Measurements from ENCODE around the gene PDIA2.

Gene PDIA2

DNA sequence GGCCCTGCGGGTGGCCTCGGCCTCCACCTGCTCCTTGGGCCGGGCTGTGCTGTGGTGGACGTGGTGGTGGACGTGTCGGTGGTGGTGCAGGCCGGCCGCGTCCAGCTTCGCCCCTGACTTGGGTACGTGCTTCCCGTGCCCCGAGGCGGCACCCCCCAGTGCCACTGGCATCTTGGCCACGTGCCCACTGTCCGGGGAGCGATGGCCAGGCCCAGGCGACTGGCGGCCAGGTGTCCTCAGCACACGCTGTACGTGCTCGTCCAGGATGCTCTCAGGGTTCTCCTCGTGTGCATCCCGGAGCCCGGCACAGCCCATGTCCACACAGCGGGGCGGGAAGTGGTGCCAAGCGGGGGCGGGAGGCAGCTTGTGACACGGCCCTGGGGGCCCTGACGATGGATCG, 14.9 kb downstream of the PDIA2 start:
- DNase-seq (ENCODE audit: low read depth): no peak
- in situ Hi-C loops (cut with HindIII; ENCODE audit: low sequenced_read_pairs): no loop called here
- H3K4me3 ChIP-seq (ENCODE audit: low read depth, low read length): no peak overlapping the region
- TF ChIP-seq, protein P1, sequence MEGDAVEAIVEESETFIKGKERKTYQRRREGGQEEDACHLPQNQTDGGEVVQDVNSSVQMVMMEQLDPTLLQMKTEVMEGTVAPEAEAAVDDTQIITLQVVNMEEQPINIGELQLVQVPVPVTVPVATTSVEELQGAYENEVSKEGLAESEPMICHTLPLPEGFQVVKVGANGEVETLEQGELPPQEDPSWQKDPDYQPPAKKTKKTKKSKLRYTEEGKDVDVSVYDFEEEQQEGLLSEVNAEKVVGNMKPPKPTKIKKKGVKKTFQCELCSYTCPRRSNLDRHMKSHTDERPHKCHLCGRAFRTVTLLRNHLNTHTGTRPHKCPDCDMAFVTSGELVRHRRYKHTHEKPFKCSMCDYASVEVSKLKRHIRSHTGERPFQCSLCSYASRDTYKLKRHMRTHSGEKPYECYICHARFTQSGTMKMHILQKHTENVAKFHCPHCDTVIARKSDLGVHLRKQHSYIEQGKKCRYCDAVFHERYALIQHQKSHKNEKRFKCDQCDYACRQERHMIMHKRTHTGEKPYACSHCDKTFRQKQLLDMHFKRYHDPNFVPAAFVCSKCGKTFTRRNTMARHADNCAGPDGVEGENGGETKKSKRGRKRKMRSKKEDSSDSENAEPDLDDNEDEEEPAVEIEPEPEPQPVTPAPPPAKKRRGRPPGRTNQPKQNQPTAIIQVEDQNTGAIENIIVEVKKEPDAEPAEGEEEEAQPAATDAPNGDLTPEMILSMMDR (IDR thresholded peaks at IDR 0.05; ENCODE audit: low read depth, low read length, missing control alignments): no peak

DNA sequence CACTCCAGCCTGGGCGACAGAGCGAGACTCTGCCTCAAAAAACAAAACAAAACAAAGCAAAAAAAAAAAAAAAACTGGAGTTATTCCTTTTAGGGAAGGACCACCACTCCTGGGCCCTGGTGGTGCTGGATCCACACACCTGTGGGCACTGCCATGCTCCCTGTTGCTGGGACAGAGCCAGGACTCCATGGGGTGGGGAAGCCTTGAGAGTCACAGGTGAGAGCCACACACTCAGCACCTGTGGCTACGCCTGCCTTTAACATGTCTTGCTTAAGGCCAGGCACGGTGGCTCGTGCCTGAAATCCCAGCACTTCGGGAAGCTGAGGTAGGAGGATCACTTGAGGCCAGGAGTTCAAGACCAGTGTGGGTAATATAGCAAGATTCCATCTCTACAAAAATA, 18.3 kb downstream of the PDIA2 start:
- in situ Hi-C loops (cut with HindIII; ENCODE audit: low sequenced_read_pairs): no loop called here
- DNase-seq (ENCODE audit: low read depth): no peak
- no peak overlapping the region for H3K4me3 ChIP-seq (ENCODE audit: low read depth, low read length)
- TF ChIP-seq, protein P1 (IDR thresholded peaks at IDR 0.05; ENCODE audit: low read depth, low read length, missing control alignments): no peak

DNA sequence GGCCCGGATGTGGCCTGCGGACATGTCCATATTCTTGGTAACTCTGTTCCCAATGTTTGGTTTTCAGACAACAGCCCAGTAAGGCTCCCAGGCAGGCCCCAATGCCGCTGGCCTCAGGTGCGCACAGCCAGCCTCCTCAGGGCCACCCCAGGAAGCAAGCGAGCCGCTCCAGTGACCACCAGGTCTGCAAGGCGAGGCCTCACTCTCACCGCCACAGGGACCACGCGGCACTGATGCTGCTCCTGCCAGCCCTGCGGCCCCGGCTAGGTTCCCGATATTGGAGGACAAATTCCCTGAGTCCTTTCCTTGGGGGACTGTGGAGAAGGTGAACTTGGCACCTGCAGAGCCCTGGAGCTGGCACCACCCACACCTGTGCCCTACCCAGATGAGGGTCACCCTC, 19.0 kb downstream of the PDIA2 start:
- in situ Hi-C loops (cut with HindIII; ENCODE audit: low sequenced_read_pairs): no loop called here
- TF ChIP-seq, protein P1 (IDR thresholded peaks at IDR 0.05; ENCODE audit: low read depth, low read length, missing control alignments): no peak
- DNase-seq (ENCODE audit: low read depth): no peak

DNA sequence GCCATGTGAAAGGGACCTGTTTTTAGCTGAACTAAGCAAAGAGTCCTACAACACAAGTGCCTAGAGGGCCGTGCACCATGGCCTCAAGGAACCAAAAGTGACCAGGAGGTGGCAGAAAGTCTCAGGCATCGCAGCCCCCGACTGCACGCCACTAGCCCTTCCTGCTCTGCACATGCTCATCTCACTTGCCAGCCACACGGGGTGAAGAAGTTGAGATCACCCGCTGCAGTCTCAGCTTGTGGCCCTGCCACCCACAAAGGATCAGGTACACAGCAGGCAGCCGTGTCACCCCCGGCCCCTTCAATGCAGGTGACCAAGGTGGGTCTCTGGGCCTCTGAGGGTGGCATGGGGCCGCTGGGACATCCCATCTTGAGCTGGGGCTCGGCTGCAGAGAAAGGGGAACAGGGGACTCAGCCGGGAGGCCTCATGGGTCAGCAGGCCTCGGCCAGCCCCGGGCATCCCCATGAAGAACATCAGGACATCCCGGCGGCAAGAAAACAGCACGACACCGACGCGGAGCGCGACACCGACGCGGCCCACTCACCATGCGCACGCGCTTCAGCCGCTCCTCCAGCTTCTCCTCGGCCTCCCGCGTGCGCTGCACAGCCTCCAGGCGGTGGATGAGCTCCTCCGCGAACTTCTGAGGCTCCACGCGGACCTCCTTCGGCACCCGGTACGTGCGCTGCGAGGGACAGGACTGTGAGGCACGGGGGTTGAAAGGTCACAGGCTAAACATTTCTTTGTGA, 21.0 kb downstream of the PDIA2 start:
- DNase-seq (ENCODE audit: low read depth): no peak
- H3K4me3 ChIP-seq (ENCODE audit: low read depth, low read length): no peak overlapping the region
- TF ChIP-seq, protein P1 (IDR thresholded peaks at IDR 0.05; ENCODE audit: low read depth, low read length, missing control alignments): peak; percentile 11
- in situ Hi-C loops (cut with HindIII; ENCODE audit: low sequenced_read_pairs): no loop called here

More for the DNA sequence above, 19.0 kb downstream of the PDIA2 start:
- H3K4me3 ChIP-seq (ENCODE audit: low read depth, low read length): no peak overlapping the region

DNA sequence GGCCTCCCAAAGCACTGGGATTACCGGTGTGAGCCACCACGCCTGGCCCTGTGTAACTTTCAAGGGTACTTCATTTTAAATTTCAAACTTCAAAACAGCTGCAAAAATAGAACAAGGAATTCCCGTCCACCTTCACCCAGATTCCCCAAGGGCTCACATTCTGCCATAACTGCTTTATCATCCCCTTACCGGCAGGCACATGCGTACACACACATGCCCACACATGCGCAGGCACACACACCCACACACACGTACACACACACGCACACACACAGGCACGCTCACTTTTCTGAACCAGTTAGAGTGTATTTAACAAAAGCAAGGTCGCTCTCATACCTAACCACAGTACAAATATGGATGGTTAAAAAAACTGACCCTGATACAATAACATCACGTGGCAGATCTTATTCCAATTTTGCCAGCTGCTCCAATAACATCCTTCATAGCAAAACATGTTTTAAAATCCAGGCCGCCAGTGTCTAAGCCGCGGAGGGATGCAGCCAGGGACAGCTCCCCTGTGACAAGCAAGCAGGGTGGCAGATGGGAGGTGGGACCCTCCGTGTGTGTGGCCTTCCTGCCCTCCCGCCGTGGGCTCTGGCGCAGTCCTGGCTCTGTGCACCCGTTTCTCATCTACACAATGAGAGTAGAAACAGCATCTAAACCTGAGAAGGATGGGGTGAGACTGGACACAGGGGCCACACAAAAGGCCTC, 23.1 kb downstream of the PDIA2 start:
- TF ChIP-seq, protein P1 (IDR thresholded peaks at IDR 0.05; ENCODE audit: low read depth, low read length, missing control alignments): no peak
- no peak for DNase-seq (ENCODE audit: low read depth)
- in situ Hi-C loops (cut with HindIII; ENCODE audit: low sequenced_read_pairs): no loop called here
- H3K4me3 ChIP-seq (ENCODE audit: low read depth, low read length): no peak overlapping the region

DNA sequence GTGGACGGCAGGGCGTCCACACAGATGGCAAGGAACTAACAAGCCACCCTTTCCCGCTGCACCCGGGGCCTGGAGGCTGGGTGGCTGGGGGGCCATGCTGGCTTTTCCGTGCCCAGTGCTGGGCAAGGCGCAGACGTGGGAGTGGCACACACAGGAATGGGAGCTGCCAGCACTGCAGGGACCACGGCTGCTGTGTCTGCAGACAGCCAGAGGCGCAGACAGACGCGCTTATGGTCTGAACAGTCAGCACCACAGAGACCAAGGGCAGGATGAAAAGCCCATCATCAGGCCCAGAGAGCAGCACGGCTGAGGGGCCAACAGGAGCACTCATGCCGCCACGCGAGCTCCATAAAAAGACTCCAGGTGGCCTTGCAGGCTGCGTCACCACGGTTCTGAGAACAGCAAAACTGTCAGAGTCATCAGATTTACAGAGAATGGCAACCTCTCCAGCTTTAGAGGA, 24.0 kb downstream of the PDIA2 start:
- DNase-seq (ENCODE audit: low read depth): no peak
- no peak overlapping the region for H3K4me3 ChIP-seq (ENCODE audit: low read depth, low read length)
- in situ Hi-C loops (cut with HindIII; ENCODE audit: low sequenced_read_pairs): no loop called here
- TF ChIP-seq, protein P1 (IDR thresholded peaks at IDR 0.05; ENCODE audit: low read depth, low read length, missing control alignments): no peak
